Placental epithelial cell (primary cell): ENCODE results near the gene MGAT5B. TPM values are rescaled to one million over a fixed set of nuclear protein-coding genes. Genes with fewer than 3 reads are reported as not detected.

Source experiments
- total RNA-seq: library from RNA; depleted of rRNA; stranded (reverse); fragments of >200 nt; gene quantifications from 2 replicates; pipeline ENCODE4 v1.2.3, GENCODE V29; 2012

MGAT5B gene, protein sequence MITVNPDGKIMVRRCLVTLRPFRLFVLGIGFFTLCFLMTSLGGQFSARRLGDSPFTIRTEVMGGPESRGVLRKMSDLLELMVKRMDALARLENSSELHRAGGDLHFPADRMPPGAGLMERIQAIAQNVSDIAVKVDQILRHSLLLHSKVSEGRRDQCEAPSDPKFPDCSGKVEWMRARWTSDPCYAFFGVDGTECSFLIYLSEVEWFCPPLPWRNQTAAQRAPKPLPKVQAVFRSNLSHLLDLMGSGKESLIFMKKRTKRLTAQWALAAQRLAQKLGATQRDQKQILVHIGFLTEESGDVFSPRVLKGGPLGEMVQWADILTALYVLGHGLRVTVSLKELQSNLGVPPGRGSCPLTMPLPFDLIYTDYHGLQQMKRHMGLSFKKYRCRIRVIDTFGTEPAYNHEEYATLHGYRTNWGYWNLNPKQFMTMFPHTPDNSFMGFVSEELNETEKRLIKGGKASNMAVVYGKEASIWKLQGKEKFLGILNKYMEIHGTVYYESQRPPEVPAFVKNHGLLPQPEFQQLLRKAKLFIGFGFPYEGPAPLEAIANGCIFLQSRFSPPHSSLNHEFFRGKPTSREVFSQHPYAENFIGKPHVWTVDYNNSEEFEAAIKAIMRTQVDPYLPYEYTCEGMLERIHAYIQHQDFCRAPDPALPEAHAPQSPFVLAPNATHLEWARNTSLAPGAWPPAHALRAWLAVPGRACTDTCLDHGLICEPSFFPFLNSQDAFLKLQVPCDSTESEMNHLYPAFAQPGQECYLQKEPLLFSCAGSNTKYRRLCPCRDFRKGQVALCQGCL
- total RNA-seq, result 2.0 and 2.1 TPM in 2 replicates

GRCh38 chr17:76868176-76868668, at the start of gene MGAT5B:
Gene MGAT5B, plus strand, starts transcription at chr17:76868404. Its CDS starts 626 bp downstream, at chr17:76869030.

Other genes with a start within 250 kb of the MGAT5B start
- gene ST6GALNAC1, start 224.6 kb upstream of the MGAT5B start, total RNA-seq, result 0.79 and 1.3 TPM in 2 replicates
- gene MXRA7, start 157.4 kb upstream of the MGAT5B start, total RNA-seq, result 263 and 346 TPM in 2 replicates
- 11.4 and 11.5 TPM in 2 replicates for gene JMJD6, start 141.8 kb upstream of the MGAT5B start, total RNA-seq
- gene METTL23, start 141.6 kb upstream of the MGAT5B start, total RNA-seq, result 17.9 and 23.2 TPM in 2 replicates
- 94.6 and 210 TPM in 2 replicates for gene SRSF2, start 131.1 kb upstream of the MGAT5B start, total RNA-seq
- 46.2 and 49.5 TPM in 2 replicates for gene MFSD11, start 130.3 kb upstream of the MGAT5B start, total RNA-seq